ENCODE measurements around the gene COA6. TPM values are rescaled to one million over a fixed set of nuclear protein-coding genes. Genes with fewer than 3 reads are reported as not detected.

Gene COA6
- polyA plus RNA-seq, 2 of the 4 experiments (the other 2 are of a cell fraction) = 102 to 133 TPM

DNA sequence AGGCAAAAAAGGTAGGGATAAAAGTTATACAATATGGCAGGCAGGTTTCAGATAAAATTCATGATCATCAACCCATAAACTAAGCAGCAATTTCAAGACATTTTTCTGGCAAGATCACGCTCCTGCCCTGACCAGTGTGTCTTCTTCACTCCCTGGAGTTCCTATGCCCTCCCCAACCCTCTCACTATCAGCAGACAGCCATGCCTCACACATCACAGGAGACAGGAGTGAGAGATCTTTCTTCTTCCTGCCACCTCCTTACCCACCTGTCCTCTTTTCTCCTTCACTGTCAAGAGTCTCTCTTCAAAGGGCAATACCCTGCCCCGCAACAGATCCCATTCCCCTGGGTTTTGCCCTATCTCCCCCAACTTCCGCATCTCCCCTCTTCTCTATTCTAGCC lies 28.4 kb downstream of the COA6 start:
- no peak for FAIRE-seq
- ChIA-PET CTCF (no interaction called here), POLR2A (no interaction called here)
- no peak for DNase-seq (ENCODE audit: low read depth in 1 of 2, low spot score in 1 of 2)
- H3K4me2 ChIP-seq = no peak overlapping the region
- H3K27ac ChIP-seq = no peak overlapping the region
- TF ChIP-seq, protein P1, sequence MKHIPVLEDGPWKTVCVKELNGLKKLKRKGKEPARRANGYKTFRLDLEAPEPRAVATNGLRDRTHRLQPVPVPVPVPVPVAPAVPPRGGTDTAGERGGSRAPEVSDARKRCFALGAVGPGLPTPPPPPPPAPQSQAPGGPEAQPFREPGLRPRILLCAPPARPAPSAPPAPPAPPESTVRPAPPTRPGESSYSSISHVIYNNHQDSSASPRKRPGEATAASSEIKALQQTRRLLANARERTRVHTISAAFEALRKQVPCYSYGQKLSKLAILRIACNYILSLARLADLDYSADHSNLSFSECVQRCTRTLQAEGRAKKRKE (CRISPR knock-in tag; IDR thresholded peaks at IDR 0.05; ENCODE audit: low read depth) = no peak
- no peak for TF ChIP-seq RFX5 (IDR thresholded peaks at IDR 0.05)
- TF ChIP-seq ZC3H11A (IDR thresholded peaks at IDR 0.05) = no peak
- TF ChIP-seq CEBPB (IDR thresholded peaks at IDR 0.05) = no peak
- no peak overlapping the region for H3K4me3 ChIP-seq
- no peak; a peak in 1 of 6 replicates for ATAC-seq
- 94% methylated on average over 3 of the region's 3 CpGs for WGBS (ENCODE audit: missing lambda C conversion rate)
- H3K9me3 ChIP-seq = no peaks in the 10 kb centered on the region
- H3K4me1 ChIP-seq = no peaks in the 10 kb centered on the region

DNA sequence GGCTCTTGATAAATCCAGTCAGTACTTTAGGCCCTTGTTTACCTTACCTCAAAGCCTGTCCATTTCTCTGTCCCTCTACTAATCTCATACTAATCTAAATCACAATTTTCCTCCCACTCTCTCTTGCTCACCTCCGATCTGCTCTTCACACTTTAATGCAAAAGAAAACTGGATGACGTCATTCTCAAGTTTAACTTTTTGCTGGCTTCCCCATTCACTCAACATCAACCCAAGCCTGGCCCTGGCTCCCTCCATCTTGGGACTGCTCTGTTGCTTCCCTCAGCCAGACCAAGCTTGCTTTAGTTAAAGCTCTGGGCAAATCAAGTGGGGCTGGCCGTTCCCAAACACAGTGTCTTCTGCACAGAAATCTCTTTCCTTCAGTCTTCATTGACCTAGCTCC lies 29.7 kb downstream of the COA6 start:
- ATAC-seq = no peak
- Histone ChIP-seq H3K9me3 (no peaks in the 10 kb centered on the region), H3K4me3 (no peak overlapping the region), H3K27ac (no peak overlapping the region), H3K4me1 (no peaks in the 10 kb centered on the region), H3K4me2 (no peak overlapping the region)
- no peak for DNase-seq (ENCODE audit: low read depth in 1 of 2, low spot score in 1 of 2)
- ChIA-PET CTCF (no interaction called here), POLR2A (no interaction called here)
- TF ChIP-seq FOXS1 (CRISPR knock-in tag; IDR thresholded peaks at IDR 0.05) (no peak), ESRRA (IDR thresholded peaks at IDR 0.05; ENCODE audit: borderline replicate concordance, low read length) (no peak), RNF2 (IDR thresholded peaks at IDR 0.05; ENCODE audit: borderline replicate concordance, low read depth) (no peak)
- TF ChIP-seq, protein P2, sequence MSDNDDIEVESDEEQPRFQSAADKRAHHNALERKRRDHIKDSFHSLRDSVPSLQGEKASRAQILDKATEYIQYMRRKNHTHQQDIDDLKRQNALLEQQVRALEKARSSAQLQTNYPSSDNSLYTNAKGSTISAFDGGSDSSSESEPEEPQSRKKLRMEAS (IDR thresholded peaks at IDR 0.05) = no peak
- WGBS (ENCODE audit: missing lambda C conversion rate) = 83% methylated on average over 3 of the region's 3 CpGs
- FAIRE-seq = no peak

DNA sequence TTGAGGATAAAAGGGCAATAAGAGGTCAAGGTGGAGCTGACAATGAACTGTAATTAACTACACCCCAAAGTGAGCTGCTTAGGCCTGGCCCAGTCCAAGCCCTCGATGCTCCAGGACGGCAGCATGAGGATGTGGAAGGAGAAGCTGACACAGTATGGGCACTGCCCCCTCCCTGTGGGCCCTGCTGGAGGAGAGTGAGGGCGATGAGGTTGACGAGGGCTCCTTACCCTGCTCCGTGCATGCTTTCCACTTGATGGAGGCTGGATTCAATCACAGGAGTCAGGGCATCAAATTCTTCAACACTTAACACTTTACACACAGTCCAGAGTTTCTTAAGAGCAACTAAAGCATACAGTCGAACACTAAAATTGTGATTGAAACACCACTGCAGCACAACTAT lies 32.4 kb downstream of the COA6 start:
- DNase-seq (ENCODE audit: low read depth in 1 of 2, low spot score in 1 of 2) = no peak
- FAIRE-seq = no peak
- POLR2A ChIA-PET = no interaction called here
- Histone ChIP-seq H3K4me2 (no peak overlapping the region), H3K4me1 (no peaks in the 10 kb centered on the region), H3K9me3 (no peaks in the 10 kb centered on the region), H3K27ac (no peak overlapping the region), H3K4me3 (no peak overlapping the region)
- TF ChIP-seq PHF8 (IDR thresholded peaks at IDR 0.05; ENCODE audit: borderline replicate concordance, low read depth) = no peak
- no peak for TF ChIP-seq ZNF302 (CRISPR knock-in tag; IDR thresholded peaks at IDR 0.05)
- TF ChIP-seq, protein P3, sequence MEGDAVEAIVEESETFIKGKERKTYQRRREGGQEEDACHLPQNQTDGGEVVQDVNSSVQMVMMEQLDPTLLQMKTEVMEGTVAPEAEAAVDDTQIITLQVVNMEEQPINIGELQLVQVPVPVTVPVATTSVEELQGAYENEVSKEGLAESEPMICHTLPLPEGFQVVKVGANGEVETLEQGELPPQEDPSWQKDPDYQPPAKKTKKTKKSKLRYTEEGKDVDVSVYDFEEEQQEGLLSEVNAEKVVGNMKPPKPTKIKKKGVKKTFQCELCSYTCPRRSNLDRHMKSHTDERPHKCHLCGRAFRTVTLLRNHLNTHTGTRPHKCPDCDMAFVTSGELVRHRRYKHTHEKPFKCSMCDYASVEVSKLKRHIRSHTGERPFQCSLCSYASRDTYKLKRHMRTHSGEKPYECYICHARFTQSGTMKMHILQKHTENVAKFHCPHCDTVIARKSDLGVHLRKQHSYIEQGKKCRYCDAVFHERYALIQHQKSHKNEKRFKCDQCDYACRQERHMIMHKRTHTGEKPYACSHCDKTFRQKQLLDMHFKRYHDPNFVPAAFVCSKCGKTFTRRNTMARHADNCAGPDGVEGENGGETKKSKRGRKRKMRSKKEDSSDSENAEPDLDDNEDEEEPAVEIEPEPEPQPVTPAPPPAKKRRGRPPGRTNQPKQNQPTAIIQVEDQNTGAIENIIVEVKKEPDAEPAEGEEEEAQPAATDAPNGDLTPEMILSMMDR (IDR thresholded peaks at IDR 0.05) = no peak
- TF ChIP-seq TP53 (CRISPR knock-in tag; IDR thresholded peaks at IDR 0.05) = no peak
- no peak for TF ChIP-seq EP300 (IDR thresholded peaks at IDR 0.05)
- TF ChIP-seq, protein P1 (CRISPR knock-in tag; IDR thresholded peaks at IDR 0.05; ENCODE audit: low read depth) = no peak
- TF ChIP-seq, protein P4, sequence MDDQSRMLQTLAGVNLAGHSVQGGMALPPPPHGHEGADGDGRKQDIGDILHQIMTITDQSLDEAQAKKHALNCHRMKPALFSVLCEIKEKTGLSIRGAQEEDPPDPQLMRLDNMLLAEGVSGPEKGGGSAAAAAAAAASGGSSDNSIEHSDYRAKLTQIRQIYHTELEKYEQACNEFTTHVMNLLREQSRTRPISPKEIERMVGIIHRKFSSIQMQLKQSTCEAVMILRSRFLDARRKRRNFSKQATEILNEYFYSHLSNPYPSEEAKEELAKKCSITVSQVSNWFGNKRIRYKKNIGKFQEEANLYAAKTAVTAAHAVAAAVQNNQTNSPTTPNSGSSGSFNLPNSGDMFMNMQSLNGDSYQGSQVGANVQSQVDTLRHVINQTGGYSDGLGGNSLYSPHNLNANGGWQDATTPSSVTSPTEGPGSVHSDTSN (IDR thresholded peaks at IDR 0.05) = no peak
- no peak for TF ChIP-seq SREBF2 (IDR thresholded peaks at IDR 0.05)
- no peak for TF ChIP-seq CHD4 (IDR thresholded peaks at IDR 0.05; ENCODE audit: borderline replicate concordance)
- no peak for TF ChIP-seq NPAS2 (CRISPR knock-in tag; IDR thresholded peaks at IDR 0.05; ENCODE audit: borderline replicate concordance)
- TF ChIP-seq, protein P5, sequence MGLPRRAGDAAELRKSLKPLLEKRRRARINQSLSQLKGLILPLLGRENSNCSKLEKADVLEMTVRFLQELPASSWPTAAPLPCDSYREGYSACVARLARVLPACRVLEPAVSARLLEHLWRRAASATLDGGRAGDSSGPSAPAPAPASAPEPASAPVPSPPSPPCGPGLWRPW (IDR thresholded peaks at IDR 0.05) = no peak
- TF ChIP-seq JUN (IDR thresholded peaks at IDR 0.05) = no peak
- no peak for TF ChIP-seq HDAC2 (IDR thresholded peaks at IDR 0.05)
- TF ChIP-seq CBX2 (IDR thresholded peaks at IDR 0.05; ENCODE audit: borderline replicate concordance, low read depth) = no peak
- TF ChIP-seq, protein P6, sequence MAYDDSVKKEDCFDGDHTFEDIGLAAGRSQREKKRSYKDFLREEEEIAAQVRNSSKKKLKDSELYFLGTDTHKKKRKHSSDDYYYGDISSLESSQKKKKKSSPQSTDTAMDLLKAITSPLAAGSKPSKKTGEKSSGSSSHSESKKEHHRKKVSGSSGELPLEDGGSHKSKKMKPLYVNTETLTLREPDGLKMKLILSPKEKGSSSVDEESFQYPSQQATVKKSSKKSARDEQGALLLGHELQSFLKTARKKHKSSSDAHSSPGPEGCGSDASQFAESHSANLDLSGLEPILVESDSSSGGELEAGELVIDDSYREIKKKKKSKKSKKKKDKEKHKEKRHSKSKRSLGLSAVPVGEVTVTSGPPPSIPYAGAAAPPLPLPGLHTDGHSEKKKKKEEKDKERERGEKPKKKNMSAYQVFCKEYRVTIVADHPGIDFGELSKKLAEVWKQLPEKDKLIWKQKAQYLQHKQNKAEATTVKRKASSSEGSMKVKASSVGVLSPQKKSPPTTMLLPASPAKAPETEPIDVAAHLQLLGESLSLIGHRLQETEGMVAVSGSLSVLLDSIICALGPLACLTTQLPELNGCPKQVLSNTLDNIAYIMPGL (CRISPR knock-in tag; IDR thresholded peaks at IDR 0.05; ENCODE audit: borderline replicate concordance) = no peak
- no peak for TF ChIP-seq POLR2AphosphoS2 (conservative IDR thresholded peaks at IDR 0.05; ENCODE audit: low read length)
- TF ChIP-seq CEBPB (IDR thresholded peaks at IDR 0.05) = no peak
- TF ChIP-seq CHD2 (IDR thresholded peaks at IDR 0.05; ENCODE audit: low read length, partially characterized antibody) = no peak
- TF ChIP-seq, protein P2 (IDR thresholded peaks at IDR 0.05) = no peak
- 87% methylated on average over 6 of the region's 6 CpGs for WGBS (ENCODE audit: missing lambda C conversion rate)
- no peak for ATAC-seq
- CTCF ChIA-PET = interaction anchor here (0.9 to 2.8 kb wide), 6 partner anchors 13 to 965 kb away, joined by 3 to 8 read pairs (median 4); no protein-coding TSS in a partner anchor
